ENCODE measurements around the gene RTP1. TPM values are rescaled to one million over a fixed set of nuclear protein-coding genes. Genes with fewer than 3 reads are reported as not detected.

The RTP1 gene
- total RNA-seq, 1 donor from 2014 or later, result not detected

DNA sequence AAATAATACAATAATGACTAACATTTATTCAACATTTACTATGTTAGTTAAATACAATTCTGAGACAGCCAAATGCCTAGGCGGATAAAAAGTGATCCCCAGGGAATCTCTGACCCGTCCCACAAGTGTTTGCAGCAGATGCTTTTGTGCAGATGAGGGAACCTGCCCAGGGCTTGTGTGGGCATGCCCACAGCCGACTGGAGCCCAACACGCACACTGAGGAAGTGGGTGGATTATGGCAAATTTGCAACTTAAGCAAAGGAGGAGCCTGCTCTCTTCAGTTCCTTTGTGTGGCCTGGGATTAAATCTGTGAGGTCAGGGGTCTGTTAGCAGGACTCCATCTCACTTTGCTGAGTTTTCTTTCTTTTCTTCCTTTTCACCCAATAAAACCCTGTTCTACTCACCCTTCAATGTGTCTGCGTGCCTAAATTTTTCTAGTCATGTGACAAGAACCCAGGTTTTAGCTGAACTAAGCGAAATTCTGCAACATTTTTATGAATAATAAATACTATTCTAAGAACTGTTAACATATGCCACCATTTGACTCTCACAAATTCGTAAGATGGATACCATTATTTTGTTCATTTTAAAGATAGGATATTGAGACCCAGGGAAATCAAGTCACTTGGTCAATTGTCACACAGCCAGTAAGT lies 13.9 kb upstream of the RTP1 start:
- no peak overlapping the region for H3K4me3 ChIP-seq (ENCODE audit: low read depth, low read length)
- no peaks in the 10 kb centered on the region for H3K27me3 ChIP-seq (ENCODE audit: control insufficient read depth, insufficient read depth, low read length)
- H3K36me3 ChIP-seq (ENCODE audit: control insufficient read depth, insufficient read depth, low read length), result no peaks in the 10 kb centered on the region
- TF ChIP-seq, protein P1, sequence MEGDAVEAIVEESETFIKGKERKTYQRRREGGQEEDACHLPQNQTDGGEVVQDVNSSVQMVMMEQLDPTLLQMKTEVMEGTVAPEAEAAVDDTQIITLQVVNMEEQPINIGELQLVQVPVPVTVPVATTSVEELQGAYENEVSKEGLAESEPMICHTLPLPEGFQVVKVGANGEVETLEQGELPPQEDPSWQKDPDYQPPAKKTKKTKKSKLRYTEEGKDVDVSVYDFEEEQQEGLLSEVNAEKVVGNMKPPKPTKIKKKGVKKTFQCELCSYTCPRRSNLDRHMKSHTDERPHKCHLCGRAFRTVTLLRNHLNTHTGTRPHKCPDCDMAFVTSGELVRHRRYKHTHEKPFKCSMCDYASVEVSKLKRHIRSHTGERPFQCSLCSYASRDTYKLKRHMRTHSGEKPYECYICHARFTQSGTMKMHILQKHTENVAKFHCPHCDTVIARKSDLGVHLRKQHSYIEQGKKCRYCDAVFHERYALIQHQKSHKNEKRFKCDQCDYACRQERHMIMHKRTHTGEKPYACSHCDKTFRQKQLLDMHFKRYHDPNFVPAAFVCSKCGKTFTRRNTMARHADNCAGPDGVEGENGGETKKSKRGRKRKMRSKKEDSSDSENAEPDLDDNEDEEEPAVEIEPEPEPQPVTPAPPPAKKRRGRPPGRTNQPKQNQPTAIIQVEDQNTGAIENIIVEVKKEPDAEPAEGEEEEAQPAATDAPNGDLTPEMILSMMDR (IDR thresholded peaks at IDR 0.05; ENCODE audit: insufficient read depth, low read length, severe bottlenecking), result no peak
- FAIRE-seq (no peak), DNase-seq (ENCODE audit: low read depth) (peak; percentile 92)

DNA sequence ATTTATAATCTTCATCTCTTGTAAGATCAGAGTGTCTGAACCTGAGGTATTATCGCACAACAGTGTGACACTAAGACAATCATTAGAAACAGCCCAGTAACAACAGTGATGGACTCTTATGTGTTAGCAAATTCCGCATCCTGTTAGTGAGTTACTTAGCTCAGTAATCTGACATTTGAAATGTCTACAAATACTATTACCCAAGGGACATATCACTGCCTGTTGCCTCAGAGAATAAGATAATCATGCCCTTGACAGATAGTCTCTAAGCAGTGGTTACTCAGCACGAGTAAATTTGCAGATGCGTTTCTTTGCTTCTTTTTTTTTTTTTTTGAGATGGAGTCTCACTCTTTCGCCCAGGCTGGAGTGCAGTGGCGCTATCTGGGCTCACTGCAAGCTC lies 13.4 kb upstream of the RTP1 start:
- Histone ChIP-seq H3K27me3 (ENCODE audit: control insufficient read depth, insufficient read depth, low read length) (no peaks in the 10 kb centered on the region), H3K36me3 (ENCODE audit: control insufficient read depth, insufficient read depth, low read length) (no peaks in the 10 kb centered on the region), H3K4me3 (ENCODE audit: low read depth, low read length) (no peak overlapping the region)
- DNase-seq (ENCODE audit: low read depth) (no peak), FAIRE-seq (no peak)
- TF ChIP-seq, protein P1 (IDR thresholded peaks at IDR 0.05; ENCODE audit: insufficient read depth, low read length, severe bottlenecking), result no peak

DNA sequence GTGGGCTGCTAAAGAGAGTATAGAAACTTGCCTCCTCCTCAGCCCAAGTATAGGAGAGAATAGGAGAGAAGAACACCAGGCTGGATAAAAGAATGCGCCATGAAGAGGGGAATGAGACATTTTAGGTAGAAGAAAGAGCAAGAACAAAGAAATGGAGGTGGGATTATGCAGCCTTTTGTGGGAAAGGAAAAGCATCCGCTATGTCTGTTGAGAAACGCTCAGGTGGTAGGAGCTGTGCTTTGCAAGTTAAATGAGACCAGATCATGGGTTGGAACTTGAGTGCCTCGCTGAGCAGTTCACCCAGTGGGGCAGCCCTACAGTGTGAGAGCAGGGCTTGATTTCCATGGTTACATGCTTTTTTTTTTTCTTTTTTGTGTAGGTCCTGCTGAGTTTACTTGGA lies 11.5 kb upstream of the RTP1 start:
- DNase-seq (ENCODE audit: low read depth) (no peak), FAIRE-seq (no peak)
- TF ChIP-seq, protein P1 (IDR thresholded peaks at IDR 0.05; ENCODE audit: insufficient read depth, low read length, severe bottlenecking), result no peak
- Histone ChIP-seq H3K4me3 (ENCODE audit: low read depth, low read length) (no peak overlapping the region), H3K27me3 (ENCODE audit: control insufficient read depth, insufficient read depth, low read length) (no peaks in the 10 kb centered on the region), H3K36me3 (ENCODE audit: control insufficient read depth, insufficient read depth, low read length) (no peaks in the 10 kb centered on the region)

DNA sequence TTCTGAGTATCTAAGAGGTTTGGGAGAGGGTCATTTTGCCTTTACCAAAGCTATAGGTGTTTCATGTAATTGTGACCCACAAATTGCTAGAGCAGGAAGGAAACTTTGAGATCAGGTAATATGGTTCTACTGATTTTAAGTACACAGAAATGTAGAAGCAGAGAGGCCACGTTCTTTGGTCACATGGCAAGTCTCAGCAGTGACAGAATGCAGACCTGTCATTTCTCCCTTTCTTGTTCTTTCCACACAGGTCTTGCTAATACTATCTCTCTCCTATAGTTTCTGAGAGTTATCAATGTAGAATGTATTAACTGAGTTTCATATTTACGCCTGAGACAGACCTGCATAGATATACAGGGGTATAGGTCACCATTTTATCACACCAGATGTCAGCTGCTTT lies 10.9 kb upstream of the RTP1 start:
- H3K36me3 ChIP-seq (ENCODE audit: control insufficient read depth, insufficient read depth, low read length), result no peaks in the 10 kb centered on the region
- no peak for FAIRE-seq
- H3K27me3 ChIP-seq (ENCODE audit: control insufficient read depth, insufficient read depth, low read length), result no peaks in the 10 kb centered on the region
- H3K4me3 ChIP-seq (ENCODE audit: low read depth, low read length), result no peak overlapping the region
- no peak for DNase-seq (ENCODE audit: low read depth)
- TF ChIP-seq, protein P1 (IDR thresholded peaks at IDR 0.05; ENCODE audit: insufficient read depth, low read length, severe bottlenecking), result no peak

DNA sequence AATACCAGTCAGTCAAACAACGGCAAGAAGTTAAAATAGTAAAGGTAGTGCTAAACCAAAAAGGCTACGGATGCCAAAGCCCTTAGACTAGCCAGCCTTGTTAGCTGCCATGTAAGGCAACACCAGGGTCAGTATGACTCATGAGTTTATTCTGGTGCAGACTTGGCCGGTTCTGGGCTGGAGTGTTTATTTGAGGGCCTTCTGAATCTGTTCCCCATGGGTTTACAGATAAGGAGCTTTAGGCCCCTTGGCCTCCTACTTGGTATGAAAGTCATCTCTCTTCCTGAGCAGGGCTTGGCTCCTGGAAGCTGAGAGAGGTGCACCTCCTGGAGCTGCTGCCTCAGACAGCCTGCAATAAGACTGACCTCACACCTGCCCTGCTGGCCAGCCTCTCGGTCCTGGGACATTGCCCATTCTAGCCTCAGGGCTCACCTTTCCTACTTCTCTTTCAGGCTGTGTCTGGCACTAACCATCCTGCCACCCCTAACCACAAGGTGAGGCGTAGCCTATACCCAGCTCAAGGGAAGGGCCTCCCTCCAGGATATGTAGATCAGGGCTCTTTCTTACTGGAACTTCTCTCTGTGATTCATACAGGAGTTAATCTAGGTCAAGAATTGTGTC lies 10.4 kb upstream of the RTP1 start:
- Histone ChIP-seq H3K4me3 (ENCODE audit: low read depth, low read length) (no peak overlapping the region), H3K27me3 (ENCODE audit: control insufficient read depth, insufficient read depth, low read length) (no peaks in the 10 kb centered on the region), H3K36me3 (ENCODE audit: control insufficient read depth, insufficient read depth, low read length) (no peaks in the 10 kb centered on the region)
- no peak for FAIRE-seq
- peak; percentile 85 for DNase-seq (ENCODE audit: low read depth)
- TF ChIP-seq, protein P1 (IDR thresholded peaks at IDR 0.05; ENCODE audit: insufficient read depth, low read length, severe bottlenecking), result no peak

Measured in bronchial epithelial cell (primary cell).